HL-60 (cell line): ENCODE results near the gene KCNH5.

ENCODE experiments used
- DNase-seq, 2 experiments: peaks; one replicate each; pipeline ENCODE4 v3.0.0-alpha.2; 2010 to 2020; ENCODE audit warnings: low read depth in 1 of 2, low spot score in 1 of 2
- H3K27ac ChIP-seq: fragments of 250-450 bp; sonication (Bioruptor Pico); replicated peaks from 2 replicates; pipeline ENCODE4 v1.5.1; 2020; ENCODE audit warnings: mild to moderate bottlenecking, moderate library complexity
- H3K27me3 ChIP-seq: fragments of 250-450 bp; sonication (Bioruptor Pico); 2 replicates; pipeline ENCODE4 v1.5.1; 2021; ENCODE audit warnings: mild to moderate bottlenecking, moderate library complexity; ENCODE audit not compliant: insufficient read depth, poor library complexity, severe bottlenecking
- H3K4me3 ChIP-seq: replicated peaks from 2 replicates; pipeline ENCODE4 v1.5.1; 2011; ENCODE audit warnings: mild to moderate bottlenecking, control low read depth, low read length; ENCODE audit not compliant: insufficient read depth
- GABPA ChIP-seq: IDR thresholded peaks from 2 replicates; pipeline ENCODE4 v1.6.1; 2012; ENCODE audit warnings: low read depth
- POLR2AphosphoS5 ChIP-seq: IDR thresholded peaks from 2 replicates; pipeline ENCODE4 v1.6.1; 2012; ENCODE audit warnings: low read depth
- SPI1 ChIP-seq: IDR thresholded peaks from 2 replicates; pipeline ENCODE4 v1.6.1; 2012; ENCODE audit warnings: low read depth, mild to moderate bottlenecking, borderline replicate concordance
- TF ChIP-seq, protein P1 (sequence below): IDR thresholded peaks from one replicate; pipeline ENCODE4 v1.5.1; 2011; ENCODE audit warnings: low read length, control low read depth, inconsistent platforms; ENCODE audit not compliant: insufficient read depth
- TF ChIP-seq, protein P2 (sequence below): IDR thresholded peaks from 2 replicates; pipeline ENCODE4 v1.6.1; 2012; ENCODE audit warnings: low read depth; ENCODE audit not compliant: insufficient replicate concordance

KCNH5 gene

DNA sequence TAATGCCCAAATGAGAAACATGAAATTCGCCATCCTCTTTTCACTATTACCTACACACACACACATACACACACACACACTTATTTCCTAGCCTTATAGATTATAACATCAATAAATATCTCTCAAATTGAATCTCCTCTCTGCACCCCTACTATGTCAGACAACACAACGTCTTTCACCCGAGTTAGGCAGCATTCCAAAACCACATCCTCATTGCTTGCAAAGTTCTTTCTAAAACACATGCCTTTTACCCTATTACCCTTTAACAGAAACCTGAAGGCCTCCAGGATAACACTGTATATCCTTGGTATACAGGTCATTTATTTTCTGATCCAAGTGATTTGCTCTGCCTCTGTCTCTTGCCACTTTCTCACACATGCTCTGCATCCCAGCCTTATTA, 56.3 kb downstream of the KCNH5 start:
- Histone ChIP-seq H3K4me3 (no peak overlapping the region), H3K27me3 (no peaks in the 10 kb centered on the region), H3K27ac (no peak overlapping the region)
- DNase-seq, result no peak
- no peak for TF ChIP-seq GABPA
- TF ChIP-seq POLR2AphosphoS5, result no peak
- TF ChIP-seq, protein P1, sequence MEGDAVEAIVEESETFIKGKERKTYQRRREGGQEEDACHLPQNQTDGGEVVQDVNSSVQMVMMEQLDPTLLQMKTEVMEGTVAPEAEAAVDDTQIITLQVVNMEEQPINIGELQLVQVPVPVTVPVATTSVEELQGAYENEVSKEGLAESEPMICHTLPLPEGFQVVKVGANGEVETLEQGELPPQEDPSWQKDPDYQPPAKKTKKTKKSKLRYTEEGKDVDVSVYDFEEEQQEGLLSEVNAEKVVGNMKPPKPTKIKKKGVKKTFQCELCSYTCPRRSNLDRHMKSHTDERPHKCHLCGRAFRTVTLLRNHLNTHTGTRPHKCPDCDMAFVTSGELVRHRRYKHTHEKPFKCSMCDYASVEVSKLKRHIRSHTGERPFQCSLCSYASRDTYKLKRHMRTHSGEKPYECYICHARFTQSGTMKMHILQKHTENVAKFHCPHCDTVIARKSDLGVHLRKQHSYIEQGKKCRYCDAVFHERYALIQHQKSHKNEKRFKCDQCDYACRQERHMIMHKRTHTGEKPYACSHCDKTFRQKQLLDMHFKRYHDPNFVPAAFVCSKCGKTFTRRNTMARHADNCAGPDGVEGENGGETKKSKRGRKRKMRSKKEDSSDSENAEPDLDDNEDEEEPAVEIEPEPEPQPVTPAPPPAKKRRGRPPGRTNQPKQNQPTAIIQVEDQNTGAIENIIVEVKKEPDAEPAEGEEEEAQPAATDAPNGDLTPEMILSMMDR, result no peak
- no peak for TF ChIP-seq SPI1
- TF ChIP-seq, protein P2, sequence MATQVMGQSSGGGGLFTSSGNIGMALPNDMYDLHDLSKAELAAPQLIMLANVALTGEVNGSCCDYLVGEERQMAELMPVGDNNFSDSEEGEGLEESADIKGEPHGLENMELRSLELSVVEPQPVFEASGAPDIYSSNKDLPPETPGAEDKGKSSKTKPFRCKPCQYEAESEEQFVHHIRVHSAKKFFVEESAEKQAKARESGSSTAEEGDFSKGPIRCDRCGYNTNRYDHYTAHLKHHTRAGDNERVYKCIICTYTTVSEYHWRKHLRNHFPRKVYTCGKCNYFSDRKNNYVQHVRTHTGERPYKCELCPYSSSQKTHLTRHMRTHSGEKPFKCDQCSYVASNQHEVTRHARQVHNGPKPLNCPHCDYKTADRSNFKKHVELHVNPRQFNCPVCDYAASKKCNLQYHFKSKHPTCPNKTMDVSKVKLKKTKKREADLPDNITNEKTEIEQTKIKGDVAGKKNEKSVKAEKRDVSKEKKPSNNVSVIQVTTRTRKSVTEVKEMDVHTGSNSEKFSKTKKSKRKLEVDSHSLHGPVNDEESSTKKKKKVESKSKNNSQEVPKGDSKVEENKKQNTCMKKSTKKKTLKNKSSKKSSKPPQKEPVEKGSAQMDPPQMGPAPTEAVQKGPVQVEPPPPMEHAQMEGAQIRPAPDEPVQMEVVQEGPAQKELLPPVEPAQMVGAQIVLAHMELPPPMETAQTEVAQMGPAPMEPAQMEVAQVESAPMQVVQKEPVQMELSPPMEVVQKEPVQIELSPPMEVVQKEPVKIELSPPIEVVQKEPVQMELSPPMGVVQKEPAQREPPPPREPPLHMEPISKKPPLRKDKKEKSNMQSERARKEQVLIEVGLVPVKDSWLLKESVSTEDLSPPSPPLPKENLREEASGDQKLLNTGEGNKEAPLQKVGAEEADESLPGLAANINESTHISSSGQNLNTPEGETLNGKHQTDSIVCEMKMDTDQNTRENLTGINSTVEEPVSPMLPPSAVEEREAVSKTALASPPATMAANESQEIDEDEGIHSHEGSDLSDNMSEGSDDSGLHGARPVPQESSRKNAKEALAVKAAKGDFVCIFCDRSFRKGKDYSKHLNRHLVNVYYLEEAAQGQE, result no peak

GRCh38 chr14:62983821-62984220, 61.4 kb downstream of the KCNH5 start:
- H3K4me3 ChIP-seq, result no peak overlapping the region
- no peak overlapping the region for H3K27ac ChIP-seq
- H3K27me3 ChIP-seq, result no peaks in the 10 kb centered on the region
- no peak for DNase-seq
- TF ChIP-seq, protein P2, result no peak
- TF ChIP-seq POLR2AphosphoS5, result no peak
- no peak for TF ChIP-seq SPI1
- TF ChIP-seq, protein P1, result no peak
- TF ChIP-seq GABPA, result no peak

DNA sequence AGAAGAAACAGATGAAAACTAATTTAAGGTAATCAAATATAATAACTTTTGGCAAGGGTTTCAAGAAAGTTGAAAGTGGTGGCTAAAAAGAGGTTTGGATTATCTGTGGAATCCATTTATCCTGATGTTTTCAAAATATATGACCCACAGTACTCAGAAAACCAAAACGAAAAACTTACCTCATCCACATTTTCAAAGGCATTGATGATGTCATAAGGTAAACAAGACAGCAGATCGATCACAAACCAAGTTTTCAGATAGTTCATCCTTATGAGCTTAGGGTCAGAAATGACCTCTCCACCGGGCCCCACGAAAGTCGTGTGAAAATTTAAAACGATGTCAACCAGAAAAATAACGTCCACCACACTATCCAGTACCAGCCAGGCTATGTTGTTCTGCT, 64.6 kb downstream of the KCNH5 start:
- Histone ChIP-seq H3K4me3 (no peak overlapping the region), H3K27ac (no peak overlapping the region), H3K27me3 (no peaks in the 10 kb centered on the region)
- DNase-seq, result no peak
- TF ChIP-seq SPI1 (no peak), POLR2AphosphoS5 (no peak), GABPA (no peak)
- TF ChIP-seq, protein P2, result no peak
- TF ChIP-seq, protein P1, result no peak
